GM19452 (cell line): Measurements from ENCODE around the gene SMCO4.

ENCODE experiments used
- ATAC-seq: cut with Tn5 transposase; IDR thresholded peaks from one replicate; pipeline ENCODE4 v1.9.1; 2021; ENCODE audit not compliant: unreplicated experiment

Gene SMCO4

GRCh38 chr11:93528757-93529645 is 14.2 kb downstream of the SMCO4 start:
- ATAC-seq, result no peak

GRCh38 chr11:93528252-93528651 is 14.9 kb downstream of the SMCO4 start:
- no peak for ATAC-seq

- peak; percentile 17 for ATAC-seq
Measured at GRCh38 chr11:93526641-93527583, 16.3 kb downstream of the SMCO4 start.

GRCh38 chr11:93526346-93526633 is 16.9 kb downstream of the SMCO4 start:
- ATAC-seq, result peak; percentile 31

- ATAC-seq, result no peak
Measured at GRCh38 chr11:93525601-93526345, 17.4 kb downstream of the SMCO4 start.

- no peak for ATAC-seq
Measured at GRCh38 chr11:93524858-93525257, 18.3 kb downstream of the SMCO4 start.

- peak; percentile 42 for ATAC-seq
Measured at GRCh38 chr11:93524173-93524536, 19.0 kb downstream of the SMCO4 start.

- no peak for ATAC-seq
Measured at GRCh38 chr11:93520726-93521509, 22.3 kb downstream of the SMCO4 start.

GRCh38 chr11:93519179-93519578 is 24.0 kb downstream of the SMCO4 start:
- ATAC-seq, result no peak

- ATAC-seq, result no peak
Measured at GRCh38 chr11:93518081-93518480, 25.1 kb downstream of the SMCO4 start.

- no peak for ATAC-seq
Measured at GRCh38 chr11:93517611-93518010, 25.6 kb downstream of the SMCO4 start.

- ATAC-seq, result no peak
Measured at GRCh38 chr11:93517041-93517440, 26.1 kb downstream of the SMCO4 start.

- no peak for ATAC-seq
Measured at GRCh38 chr11:93515441-93516025, 27.7 kb downstream of the SMCO4 start.

GRCh38 chr11:93514712-93515111 is 28.5 kb downstream of the SMCO4 start:
- no peak for ATAC-seq

GRCh38 chr11:93513772-93514171 is 29.4 kb downstream of the SMCO4 start:
- ATAC-seq, result no peak

- ATAC-seq, result peak; percentile 65
Measured at GRCh38 chr11:93512949-93513667, 30.1 kb downstream of the SMCO4 start.

GRCh38 chr11:93512073-93512475 is 31.1 kb downstream of the SMCO4 start:
- ATAC-seq, result peak; percentile 84

GRCh38 chr11:93510196-93510873 is 32.9 kb downstream of the SMCO4 start:
- no peak for ATAC-seq

GRCh38 chr11:93507517-93507916 is 35.7 kb downstream of the SMCO4 start:
- ATAC-seq, result no peak
